Activated T-cell treated with anti-CD3 and anti-CD28 coated beads, Interleukin-2, amount 50 U/mL, for 24 hours (primary cell): ENCODE measurements around the gene ATOH8.

ENCODE experiments used
- DNase-seq: peaks from one replicate; pipeline ENCODE4 v3.0.0-alpha.2; 2020
- H3K27ac Mint-ChIP-seq: 2 replicates; pipeline ENCODE4 v1.8.0; 2020; ENCODE audit warnings: mild to moderate bottlenecking, mixed read lengths
- H3K27me3 Mint-ChIP-seq: 2 replicates; pipeline ENCODE4 v1.8.0; 2020; ENCODE audit warnings: mixed read lengths
- H3K36me3 Mint-ChIP-seq: 2 replicates; pipeline ENCODE4 v1.8.0; 2020; ENCODE audit warnings: low read depth, mixed read lengths
- H3K4me1 Mint-ChIP-seq: 2 replicates; pipeline ENCODE4 v1.8.0; 2020; ENCODE audit warnings: low read depth, mixed read lengths
- H3K4me3 Mint-ChIP-seq: 2 replicates; pipeline ENCODE4 v1.8.0; 2020; ENCODE audit warnings: mild to moderate bottlenecking, moderate library complexity, mixed read lengths
- H3K9me3 Mint-ChIP-seq: 2 replicates; pipeline ENCODE4 v1.8.0; 2020; ENCODE audit warnings: mixed read lengths

ATOH8 gene

GRCh38 chr2:85753525-85754312 lies at the start of gene ATOH8:
Gene ATOH8 (plus strand): TSS chr2:85753991. CDS start chr2:85754190, 199 bp downstream.
- Mint-ChIP-seq H3K27ac (no peak within 1 kb of the TSS), H3K9me3 (no peaks in the 10 kb centered on the region), H3K4me1 (peaks cover 14% of the 10 kb centered on the region), H3K4me3 (peak within 1 kb of the TSS; percentile 77), H3K36me3 (no peaks in the 10 kb centered on the region), H3K27me3 (peaks cover 88% of the 10 kb centered on the region)
- DNase-seq: peak; percentile 46

- Mint-ChIP-seq H3K4me1 (peaks cover 31% of the 10 kb centered on the region), H3K4me3 (no peak overlapping the region), H3K27ac (no peak overlapping the region), H3K9me3 (no peaks in the 10 kb centered on the region), H3K27me3 (peaks cover 6% of the 10 kb centered on the region), H3K36me3 (no peaks in the 10 kb centered on the region)
- no peak for DNase-seq
These were observed 49.8 kb upstream of the ATOH8 start for GRCh38 chr2:85704038-85704437.

GRCh38 chr2:85704800-85705679 lies 48.8 kb upstream of the ATOH8 start:
- DNase-seq: no peak

GRCh38 chr2:85705680-85706039 lies 48.1 kb upstream of the ATOH8 start:
- no peak overlapping the region for H3K4me3 Mint-ChIP-seq
- no peaks in the 10 kb centered on the region for H3K9me3 Mint-ChIP-seq
- H3K27me3 Mint-ChIP-seq: peaks cover 9% of the 10 kb centered on the region
- no peak for DNase-seq
- no peaks in the 10 kb centered on the region for H3K36me3 Mint-ChIP-seq
- no peak overlapping the region for H3K27ac Mint-ChIP-seq
- H3K4me1 Mint-ChIP-seq: peaks cover 31% of the 10 kb centered on the region

More at GRCh38 chr2:85704800-85705679, 48.8 kb upstream of the ATOH8 start:
- H3K9me3 Mint-ChIP-seq: no peaks in the 10 kb centered on the region
- no peaks in the 10 kb centered on the region for H3K36me3 Mint-ChIP-seq
- H3K4me3 Mint-ChIP-seq: no peak overlapping the region
- peaks cover 9% of the 10 kb centered on the region for H3K27me3 Mint-ChIP-seq
- H3K27ac Mint-ChIP-seq: no peak overlapping the region
- peaks cover 31% of the 10 kb centered on the region for H3K4me1 Mint-ChIP-seq

- H3K4me1 Mint-ChIP-seq: peaks cover 31% of the 10 kb centered on the region
- DNase-seq: no peak
- H3K9me3 Mint-ChIP-seq: no peaks in the 10 kb centered on the region
- H3K27ac Mint-ChIP-seq: no peak overlapping the region
- peaks cover 9% of the 10 kb centered on the region for H3K27me3 Mint-ChIP-seq
- H3K36me3 Mint-ChIP-seq: no peaks in the 10 kb centered on the region
- H3K4me3 Mint-ChIP-seq: no peak overlapping the region
These were observed 47.7 kb upstream of the ATOH8 start for GRCh38 chr2:85706063-85706462.

- peaks cover 13% of the 10 kb centered on the region for H3K27me3 Mint-ChIP-seq
- H3K9me3 Mint-ChIP-seq: no peaks in the 10 kb centered on the region
- peaks cover 28% of the 10 kb centered on the region for H3K4me1 Mint-ChIP-seq
- DNase-seq: no peak
- H3K36me3 Mint-ChIP-seq: no peaks in the 10 kb centered on the region
- no peak overlapping the region for H3K4me3 Mint-ChIP-seq
- H3K27ac Mint-ChIP-seq: no peak overlapping the region
These were observed 47.0 kb upstream of the ATOH8 start for GRCh38 chr2:85706599-85707296.

- H3K36me3 Mint-ChIP-seq: no peaks in the 10 kb centered on the region
- DNase-seq: no peak
- no peak overlapping the region for H3K4me3 Mint-ChIP-seq
- H3K4me1 Mint-ChIP-seq: peaks cover 23% of the 10 kb centered on the region
- H3K9me3 Mint-ChIP-seq: no peaks in the 10 kb centered on the region
- H3K27me3 Mint-ChIP-seq: peaks cover 13% of the 10 kb centered on the region
- H3K27ac Mint-ChIP-seq: no peak overlapping the region
These were observed 46.5 kb upstream of the ATOH8 start for GRCh38 chr2:85707304-85707703.

GRCh38 chr2:85708641-85709040 lies 45.1 kb upstream of the ATOH8 start:
- H3K27ac Mint-ChIP-seq: no peak overlapping the region
- H3K27me3 Mint-ChIP-seq: peaks cover 13% of the 10 kb centered on the region
- H3K4me3 Mint-ChIP-seq: no peak overlapping the region
- H3K4me1 Mint-ChIP-seq: peaks cover 13% of the 10 kb centered on the region
- no peaks in the 10 kb centered on the region for H3K36me3 Mint-ChIP-seq
- no peak for DNase-seq
- no peaks in the 10 kb centered on the region for H3K9me3 Mint-ChIP-seq

- H3K36me3 Mint-ChIP-seq: no peaks in the 10 kb centered on the region
- DNase-seq: no peak
- peaks cover 16% of the 10 kb centered on the region for H3K4me1 Mint-ChIP-seq
- H3K4me3 Mint-ChIP-seq: no peak overlapping the region
- no peaks in the 10 kb centered on the region for H3K9me3 Mint-ChIP-seq
- no peak overlapping the region for H3K27ac Mint-ChIP-seq
- H3K27me3 Mint-ChIP-seq: peaks cover 13% of the 10 kb centered on the region
These were observed 44.4 kb upstream of the ATOH8 start for GRCh38 chr2:85709401-85709811.

GRCh38 chr2:85710687-85711577 lies 42.9 kb upstream of the ATOH8 start:
- Mint-ChIP-seq H3K9me3 (no peaks in the 10 kb centered on the region), H3K27ac (no peak overlapping the region), H3K27me3 (peaks cover 13% of the 10 kb centered on the region), H3K4me3 (no peak overlapping the region), H3K36me3 (no peaks in the 10 kb centered on the region), H3K4me1 (peaks cover 9% of the 10 kb centered on the region)
- DNase-seq: no peak

GRCh38 chr2:85711578-85712060 lies 42.2 kb upstream of the ATOH8 start:
- Mint-ChIP-seq H3K27ac (no peak overlapping the region), H3K36me3 (no peaks in the 10 kb centered on the region), H3K4me3 (no peak overlapping the region), H3K9me3 (no peaks in the 10 kb centered on the region), H3K27me3 (peaks cover 13% of the 10 kb centered on the region), H3K4me1 (peaks cover 9% of the 10 kb centered on the region)
- no peak for DNase-seq

- Mint-ChIP-seq H3K27me3 (peaks cover 10% of the 10 kb centered on the region), H3K9me3 (no peaks in the 10 kb centered on the region), H3K36me3 (no peaks in the 10 kb centered on the region), H3K4me3 (no peak overlapping the region), H3K27ac (no peak overlapping the region), H3K4me1 (peaks cover 5% of the 10 kb centered on the region)
- no peak for DNase-seq
These were observed 41.5 kb upstream of the ATOH8 start for GRCh38 chr2:85712336-85712735.

- no peak overlapping the region for H3K4me3 Mint-ChIP-seq
- H3K9me3 Mint-ChIP-seq: no peaks in the 10 kb centered on the region
- H3K4me1 Mint-ChIP-seq: peaks cover 4% of the 10 kb centered on the region
- peaks cover 8% of the 10 kb centered on the region for H3K27me3 Mint-ChIP-seq
- no peak for DNase-seq
- H3K36me3 Mint-ChIP-seq: no peaks in the 10 kb centered on the region
- no peak overlapping the region for H3K27ac Mint-ChIP-seq
These were observed 40.8 kb upstream of the ATOH8 start for GRCh38 chr2:85712849-85713612.
